ENCODE results near the gene C12orf75. TPM values are rescaled to one million over a fixed set of nuclear protein-coding genes. Genes with fewer than 3 reads are reported as not detected.
A peak's percentile ranks its signal among the peaks of the same experiment; 100 is the strongest.

C12orf75 gene
- total RNA-seq, 1 donor from 2014 or later, result 276 TPM

DNA sequence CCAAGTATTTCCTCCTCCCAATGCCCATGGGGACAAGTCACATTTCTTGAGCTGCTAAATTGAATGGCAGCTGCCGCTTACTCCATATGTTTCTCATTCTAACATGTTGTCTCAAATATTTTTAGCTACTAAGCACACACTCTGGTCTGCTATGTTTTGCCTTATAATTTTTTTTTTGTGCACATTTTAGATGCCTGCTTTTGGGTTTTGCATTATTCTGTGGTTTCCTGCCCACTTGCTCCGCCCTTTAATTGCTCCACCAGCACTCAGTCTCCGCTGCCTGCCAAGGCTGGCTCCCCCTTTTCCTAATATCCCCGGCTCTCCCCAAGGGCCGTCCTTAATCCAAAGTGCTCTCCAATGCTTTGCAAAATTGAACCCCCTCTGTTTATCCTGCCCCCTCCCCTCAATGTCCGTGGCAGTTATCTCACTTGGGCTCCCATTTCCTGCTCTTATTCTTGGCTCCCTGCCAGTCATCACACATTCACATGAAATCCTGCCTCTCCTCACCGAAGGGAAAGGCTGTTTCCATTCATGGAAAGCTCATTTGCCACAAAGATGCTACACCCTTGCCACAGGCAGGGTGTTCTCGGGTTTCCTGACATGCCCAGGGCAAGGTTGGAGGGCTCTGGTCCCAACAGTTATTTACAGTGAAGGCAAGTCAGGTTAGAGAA lies 79.4 kb downstream of the C12orf75 start:
- DNase-seq (ENCODE audit: low read depth), result no peak
- H3K4me3 ChIP-seq (ENCODE audit: low read depth, low read length), result no peak overlapping the region
- TF ChIP-seq, protein P1, sequence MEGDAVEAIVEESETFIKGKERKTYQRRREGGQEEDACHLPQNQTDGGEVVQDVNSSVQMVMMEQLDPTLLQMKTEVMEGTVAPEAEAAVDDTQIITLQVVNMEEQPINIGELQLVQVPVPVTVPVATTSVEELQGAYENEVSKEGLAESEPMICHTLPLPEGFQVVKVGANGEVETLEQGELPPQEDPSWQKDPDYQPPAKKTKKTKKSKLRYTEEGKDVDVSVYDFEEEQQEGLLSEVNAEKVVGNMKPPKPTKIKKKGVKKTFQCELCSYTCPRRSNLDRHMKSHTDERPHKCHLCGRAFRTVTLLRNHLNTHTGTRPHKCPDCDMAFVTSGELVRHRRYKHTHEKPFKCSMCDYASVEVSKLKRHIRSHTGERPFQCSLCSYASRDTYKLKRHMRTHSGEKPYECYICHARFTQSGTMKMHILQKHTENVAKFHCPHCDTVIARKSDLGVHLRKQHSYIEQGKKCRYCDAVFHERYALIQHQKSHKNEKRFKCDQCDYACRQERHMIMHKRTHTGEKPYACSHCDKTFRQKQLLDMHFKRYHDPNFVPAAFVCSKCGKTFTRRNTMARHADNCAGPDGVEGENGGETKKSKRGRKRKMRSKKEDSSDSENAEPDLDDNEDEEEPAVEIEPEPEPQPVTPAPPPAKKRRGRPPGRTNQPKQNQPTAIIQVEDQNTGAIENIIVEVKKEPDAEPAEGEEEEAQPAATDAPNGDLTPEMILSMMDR (IDR thresholded peaks at IDR 0.05; ENCODE audit: insufficient read depth, low read length, poor library complexity, severe bottlenecking), result no peak
- H3K27me3 ChIP-seq (ENCODE audit: control insufficient read depth, insufficient read depth, low read length), result no peaks in the 10 kb centered on the region
- no peaks in the 10 kb centered on the region for H3K36me3 ChIP-seq (ENCODE audit: control insufficient read depth, insufficient read depth, low read length)

DNA sequence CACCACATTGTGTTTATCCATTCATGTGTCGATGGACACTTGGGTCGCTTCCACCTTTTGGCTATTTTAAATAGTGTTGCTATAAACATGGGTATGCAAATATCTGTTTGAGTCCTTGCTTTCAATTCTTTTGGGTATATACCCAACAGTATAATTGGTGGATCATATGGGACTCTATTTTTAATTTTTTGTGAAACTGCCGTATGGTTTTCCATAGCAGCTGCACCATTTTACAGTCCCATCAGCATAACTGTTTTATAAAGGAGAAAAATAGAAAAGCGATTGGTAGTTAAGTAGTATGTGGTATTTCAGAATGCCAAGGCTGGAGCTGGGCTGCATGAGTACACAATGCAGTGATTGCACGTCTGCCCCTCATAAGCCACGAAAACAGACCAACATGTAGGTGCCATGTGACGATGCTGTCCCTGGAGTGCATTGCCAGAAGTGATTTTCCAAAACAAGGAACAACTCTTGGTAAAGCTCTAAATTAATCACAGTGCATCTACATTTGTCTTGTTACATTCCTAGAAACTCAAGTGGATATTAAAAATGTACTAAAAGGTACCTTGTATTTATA lies 83.5 kb downstream of the C12orf75 start:
- TF ChIP-seq, protein P1 (IDR thresholded peaks at IDR 0.05; ENCODE audit: insufficient read depth, low read length, poor library complexity, severe bottlenecking), result no peak
- Histone ChIP-seq H3K4me3 (ENCODE audit: low read depth, low read length) (no peak overlapping the region), H3K27me3 (ENCODE audit: control insufficient read depth, insufficient read depth, low read length) (no peaks in the 10 kb centered on the region), H3K36me3 (ENCODE audit: control insufficient read depth, insufficient read depth, low read length) (no peaks in the 10 kb centered on the region)
- DNase-seq (ENCODE audit: low read depth), result no peak

DNA sequence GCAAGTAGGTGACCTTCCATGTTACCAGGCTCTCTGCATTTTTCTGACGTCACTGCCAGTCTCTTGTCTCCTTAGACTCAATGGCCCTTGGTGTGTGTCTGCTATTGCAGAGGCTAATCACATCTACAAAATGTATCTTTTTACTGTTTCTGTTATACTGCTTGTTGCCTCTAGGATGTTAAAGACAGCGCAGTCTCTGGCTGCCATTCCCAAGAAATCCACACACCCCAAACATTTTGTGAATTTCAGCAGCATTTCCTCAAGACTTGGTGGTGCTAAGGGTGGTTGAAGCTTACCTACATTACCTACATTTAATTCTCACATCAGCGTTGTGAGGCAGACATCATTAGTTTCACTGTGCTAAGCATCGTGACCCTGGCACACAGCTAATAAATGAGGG lies 87.2 kb downstream of the C12orf75 start:
- Histone ChIP-seq H3K36me3 (ENCODE audit: control insufficient read depth, insufficient read depth, low read length) (no peaks in the 10 kb centered on the region), H3K27me3 (ENCODE audit: control insufficient read depth, insufficient read depth, low read length) (no peaks in the 10 kb centered on the region), H3K4me3 (ENCODE audit: low read depth, low read length) (no peak overlapping the region)
- DNase-seq (ENCODE audit: low read depth), result no peak
- TF ChIP-seq, protein P1 (IDR thresholded peaks at IDR 0.05; ENCODE audit: insufficient read depth, low read length, poor library complexity, severe bottlenecking), result no peak

DNA sequence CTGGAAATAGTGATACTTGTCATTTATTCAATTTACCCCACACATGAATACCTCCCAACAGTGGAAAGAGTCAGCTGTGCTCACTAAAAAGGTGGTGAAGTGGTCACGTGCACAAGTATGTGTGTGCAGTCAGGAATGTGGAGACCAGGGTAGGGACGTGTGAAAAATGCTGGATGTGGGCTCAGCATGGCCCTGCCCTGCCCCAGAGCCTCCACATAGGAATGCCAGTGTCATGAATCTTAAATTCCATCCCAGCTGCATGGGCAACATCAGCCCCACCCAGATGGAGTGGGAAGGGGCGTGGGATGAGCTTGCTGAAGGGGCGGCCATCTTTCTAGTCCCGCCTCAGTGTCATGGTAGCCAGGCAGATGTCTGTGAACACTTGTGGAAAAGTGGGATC lies 87.7 kb downstream of the C12orf75 start:
- TF ChIP-seq, protein P1 (IDR thresholded peaks at IDR 0.05; ENCODE audit: insufficient read depth, low read length, poor library complexity, severe bottlenecking), result no peak
- Histone ChIP-seq H3K36me3 (ENCODE audit: control insufficient read depth, insufficient read depth, low read length) (no peaks in the 10 kb centered on the region), H3K4me3 (ENCODE audit: low read depth, low read length) (no peak overlapping the region), H3K27me3 (ENCODE audit: control insufficient read depth, insufficient read depth, low read length) (no peaks in the 10 kb centered on the region)
- DNase-seq (ENCODE audit: low read depth), result peak; percentile 93

DNA sequence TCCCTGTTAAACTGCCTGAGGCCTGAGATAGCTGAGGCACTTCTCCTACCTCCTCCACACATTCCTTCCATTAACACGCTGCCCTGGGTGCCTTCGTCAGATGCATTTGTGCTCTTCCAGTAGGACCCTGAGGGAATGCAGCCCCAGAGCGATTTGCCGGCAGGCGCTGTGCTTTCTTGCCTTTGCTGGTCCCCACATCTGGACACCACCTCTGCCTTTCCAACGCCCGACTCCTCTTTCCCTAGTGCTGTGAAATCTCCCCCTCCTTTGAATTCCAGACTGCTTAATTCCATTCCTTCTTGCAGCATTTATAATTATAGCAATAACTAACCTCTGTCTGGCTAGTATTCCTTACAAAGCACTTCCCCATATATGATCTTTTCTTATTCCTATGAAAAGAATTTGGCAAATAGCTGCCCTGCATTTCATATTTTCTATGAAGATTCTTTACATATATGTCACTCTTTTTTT lies 88.4 kb downstream of the C12orf75 start:
- Histone ChIP-seq H3K27me3 (ENCODE audit: control insufficient read depth, insufficient read depth, low read length) (no peaks in the 10 kb centered on the region), H3K36me3 (ENCODE audit: control insufficient read depth, insufficient read depth, low read length) (no peaks in the 10 kb centered on the region), H3K4me3 (ENCODE audit: low read depth, low read length) (no peak overlapping the region)
- TF ChIP-seq, protein P1 (IDR thresholded peaks at IDR 0.05; ENCODE audit: insufficient read depth, low read length, poor library complexity, severe bottlenecking), result no peak
- no peak for DNase-seq (ENCODE audit: low read depth)

Data from kidney epithelial cell (primary cell).